HG03108 (cell line): ENCODE data around the gene SPATA1.
"Not testable (repeated sequence)": the region's sequence is repeated elsewhere in the genome, so short reads cannot be mapped to it uniquely, and the experiment has no call there.

Experiments used
- ATAC-seq: cut with Tn5 transposase; IDR thresholded peaks from one replicate; pipeline ENCODE4 v1.9.1; 2021; ENCODE audit warnings: moderate library complexity; ENCODE audit not compliant: unreplicated experiment

Gene SPATA1

GRCh38 chr1:84506002-84506728 is at the start of gene SPATA1, which contains the start of gene GNG5:
Gene SPATA1, plus strand, starts transcription at chr1:84506386. Its CDS starts 9,974 bp downstream, at chr1:84516360.
Gene GNG5, minus strand, starts transcription at chr1:84506581. Its CDS starts 490 bp downstream, at chr1:84506091.
- ATAC-seq, result peak; percentile 82

GRCh38 chr1:84462118-84462517 is 44.1 kb upstream of the SPATA1 start:
- ATAC-seq, result no peak

- no peak for ATAC-seq
These were observed 38.9 kb upstream of the SPATA1 start for GRCh38 chr1:84467298-84467697.

DNA sequence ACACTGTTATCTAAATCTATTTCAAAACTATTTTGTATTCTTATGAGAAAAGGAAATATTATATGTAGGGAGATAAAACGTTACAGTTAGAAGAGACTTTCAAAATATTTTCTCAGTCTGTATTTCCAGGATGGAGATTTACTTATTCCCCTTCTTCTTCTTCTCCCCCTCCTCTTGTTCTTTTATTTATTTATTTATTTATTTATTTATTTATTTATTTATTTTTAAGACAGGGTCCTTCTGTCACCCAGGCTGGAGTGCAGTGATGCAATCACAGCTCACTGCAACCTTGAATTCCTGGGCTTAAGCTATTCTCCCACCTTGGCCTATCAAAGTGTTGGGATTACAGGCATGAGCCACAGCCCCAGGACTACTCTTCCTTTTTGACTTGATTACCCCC is 30.0 kb upstream of the SPATA1 start:
- no peak for ATAC-seq

GRCh38 chr1:84478876-84479868 is 27.0 kb upstream of the SPATA1 start, which contains the start of gene RPF1:
Gene RPF1, plus strand, starts transcription at chr1:84479266. Its CDS starts 16 bp downstream, at chr1:84479282.
- ATAC-seq, result peak; percentile 93

- ATAC-seq, result no peak
These were observed 26.2 kb upstream of the SPATA1 start for GRCh38 chr1:84479998-84480397.

- no peak for ATAC-seq
These were observed 25.5 kb upstream of the SPATA1 start for GRCh38 chr1:84480650-84481049.

GRCh38 chr1:84481317-84481716 is 24.9 kb upstream of the SPATA1 start:
- no peak for ATAC-seq

DNA sequence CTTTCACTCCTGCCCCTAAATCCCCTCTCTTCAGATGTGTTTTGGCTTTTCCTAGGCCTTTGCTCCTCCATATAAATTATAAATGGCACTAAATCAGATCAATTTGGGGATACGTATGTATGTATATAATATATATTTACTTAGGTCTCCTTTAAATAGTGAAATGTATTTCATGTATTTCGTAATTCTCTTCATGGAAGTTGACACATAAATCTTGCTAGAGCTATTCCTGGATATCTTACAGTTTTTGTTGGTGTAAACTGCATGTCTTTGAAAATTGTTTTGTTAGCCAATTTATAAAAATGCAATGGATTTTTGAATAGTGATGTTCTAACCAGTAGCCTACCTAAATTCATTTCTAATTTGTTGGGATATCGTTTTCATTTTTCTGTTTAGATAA is 18.1 kb upstream of the SPATA1 start:
- ATAC-seq, result no peak

DNA sequence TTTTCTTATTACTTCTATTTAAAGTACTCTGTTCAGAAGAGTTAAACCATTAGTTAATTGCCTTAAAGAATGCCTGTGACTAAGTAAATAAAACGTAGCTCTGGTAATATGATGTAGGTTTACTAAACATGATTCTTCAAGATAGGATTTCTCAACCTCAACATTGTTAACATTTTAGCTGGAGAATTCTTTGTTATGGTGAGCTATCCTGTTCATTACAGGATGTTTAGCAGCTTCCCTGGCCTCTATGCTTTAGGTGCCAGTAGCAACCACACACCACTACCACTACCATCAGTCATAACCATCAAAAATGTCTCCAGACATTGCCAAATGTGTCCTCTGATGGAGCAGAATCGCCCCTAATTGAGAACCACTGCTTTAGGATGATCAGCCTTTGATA is 16.4 kb upstream of the SPATA1 start:
- no peak for ATAC-seq

DNA sequence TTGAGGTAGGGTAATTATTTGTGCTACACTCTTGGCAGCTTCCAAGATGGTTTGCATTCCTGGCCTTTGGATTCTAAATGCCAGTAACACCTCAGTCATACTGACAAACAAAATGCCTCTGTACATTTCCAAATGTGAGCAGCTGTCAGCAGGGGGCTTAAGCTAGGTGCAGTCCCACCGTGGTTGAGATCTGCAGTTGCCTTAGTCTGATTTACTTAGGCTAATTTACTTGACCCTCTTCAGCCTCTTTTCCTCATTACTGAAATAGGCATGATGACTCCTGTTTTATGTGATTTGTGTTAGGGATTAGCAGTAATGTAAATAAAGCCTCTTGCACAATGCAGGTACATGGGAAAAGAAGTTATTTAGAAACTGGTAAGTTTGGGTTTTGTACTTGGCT is 13.5 kb upstream of the SPATA1 start:
- ATAC-seq, result no peak

- no peak for ATAC-seq
These were observed 12.4 kb upstream of the SPATA1 start for GRCh38 chr1:84493747-84494146.

DNA sequence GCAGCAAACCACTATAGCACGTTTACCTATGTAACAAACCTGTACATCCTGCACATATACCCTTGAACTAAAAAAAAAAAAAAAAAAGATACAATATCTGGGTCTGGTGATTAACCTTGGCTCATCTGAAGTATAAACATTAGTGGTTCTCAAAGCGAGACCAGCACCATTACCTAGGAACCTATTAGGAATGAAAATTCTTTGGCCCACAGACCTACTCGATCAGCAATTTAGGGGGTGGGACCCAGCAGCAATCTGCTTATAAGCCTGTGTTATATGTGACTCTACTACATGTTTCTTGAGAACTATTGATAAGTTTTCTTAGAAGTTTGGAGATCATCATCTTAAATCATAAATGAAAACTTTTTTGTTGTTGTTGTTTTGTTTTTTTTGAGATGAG is 9.7 kb upstream of the SPATA1 start:
- ATAC-seq, result no peak

DNA sequence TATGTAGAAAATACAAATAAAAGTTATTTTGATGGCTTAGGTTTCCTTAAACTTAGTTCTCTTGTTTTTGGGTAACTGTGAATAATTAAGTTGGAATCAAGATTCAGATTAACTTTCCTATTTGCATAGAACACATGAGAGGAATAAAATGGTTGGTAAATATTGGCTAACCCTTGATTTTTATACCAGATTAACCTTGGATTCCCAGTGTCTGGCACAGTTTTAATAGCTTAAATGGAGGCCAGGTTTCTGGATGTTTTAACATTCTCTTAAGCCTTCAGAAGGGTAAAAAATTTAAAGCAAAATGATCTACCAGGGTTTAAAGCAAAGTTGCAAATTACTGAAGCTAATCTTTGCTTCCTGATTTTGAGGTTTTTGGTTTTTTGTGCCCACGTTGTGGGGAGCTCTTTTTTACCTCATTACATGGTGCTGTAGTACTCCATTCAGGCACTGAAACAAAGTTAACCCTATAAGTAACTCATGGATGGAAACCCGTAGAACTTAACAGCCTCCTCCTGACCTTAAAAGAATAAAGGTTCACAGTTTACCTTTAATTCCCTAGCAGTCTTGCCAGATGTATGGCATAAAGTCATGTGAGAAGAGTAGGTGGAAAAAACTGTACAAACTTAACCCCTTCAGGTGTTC is 8.4 kb upstream of the SPATA1 start:
- no peak for ATAC-seq

- ATAC-seq, result no peak
These were observed 3.3 kb upstream of the SPATA1 start for GRCh38 chr1:84502927-84503326.

- ATAC-seq, result no peak
These were observed 1.4 kb upstream of the SPATA1 start for GRCh38 chr1:84504580-84505492.

- peak; percentile 24 for ATAC-seq
These were observed 639 bp upstream of the SPATA1 start for GRCh38 chr1:84505493-84506001.

- ATAC-seq, result no peak
These were observed 705 bp downstream of the SPATA1 start for GRCh38 chr1:84506729-84507453.

DNA sequence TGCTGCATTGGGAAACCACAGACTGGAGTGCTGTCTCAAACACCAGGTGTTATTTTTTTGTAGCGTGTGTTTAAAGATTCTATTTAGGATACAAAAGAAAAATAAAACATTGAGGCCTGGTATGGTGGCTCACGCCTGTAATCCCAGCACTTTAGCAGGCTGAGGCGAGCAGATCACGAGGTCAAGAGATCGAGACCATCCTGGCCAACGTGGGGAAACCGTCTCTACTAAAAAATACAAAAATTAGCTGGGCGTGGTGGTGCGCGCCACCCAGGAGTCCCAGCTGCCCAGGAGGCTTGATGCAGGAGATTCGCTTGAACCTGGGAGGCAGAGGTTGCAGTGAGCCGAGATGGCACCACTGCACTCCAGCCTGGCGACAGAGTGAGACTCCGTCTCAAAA is 1.7 kb downstream of the SPATA1 start:
- ATAC-seq, result not testable (repeated sequence)
